ENCODE data around the gene ECSCR. TPM values are rescaled to one million over a fixed set of nuclear protein-coding genes. Genes with fewer than 3 reads are reported as not detected.
"Not testable (repeated sequence)": the region's sequence is repeated elsewhere in the genome, so short reads cannot be mapped to it uniquely, and the experiment has no call there.

ECSCR gene
- polyA plus RNA-seq, 1 donor from 2014 or later, result not detected

DNA sequence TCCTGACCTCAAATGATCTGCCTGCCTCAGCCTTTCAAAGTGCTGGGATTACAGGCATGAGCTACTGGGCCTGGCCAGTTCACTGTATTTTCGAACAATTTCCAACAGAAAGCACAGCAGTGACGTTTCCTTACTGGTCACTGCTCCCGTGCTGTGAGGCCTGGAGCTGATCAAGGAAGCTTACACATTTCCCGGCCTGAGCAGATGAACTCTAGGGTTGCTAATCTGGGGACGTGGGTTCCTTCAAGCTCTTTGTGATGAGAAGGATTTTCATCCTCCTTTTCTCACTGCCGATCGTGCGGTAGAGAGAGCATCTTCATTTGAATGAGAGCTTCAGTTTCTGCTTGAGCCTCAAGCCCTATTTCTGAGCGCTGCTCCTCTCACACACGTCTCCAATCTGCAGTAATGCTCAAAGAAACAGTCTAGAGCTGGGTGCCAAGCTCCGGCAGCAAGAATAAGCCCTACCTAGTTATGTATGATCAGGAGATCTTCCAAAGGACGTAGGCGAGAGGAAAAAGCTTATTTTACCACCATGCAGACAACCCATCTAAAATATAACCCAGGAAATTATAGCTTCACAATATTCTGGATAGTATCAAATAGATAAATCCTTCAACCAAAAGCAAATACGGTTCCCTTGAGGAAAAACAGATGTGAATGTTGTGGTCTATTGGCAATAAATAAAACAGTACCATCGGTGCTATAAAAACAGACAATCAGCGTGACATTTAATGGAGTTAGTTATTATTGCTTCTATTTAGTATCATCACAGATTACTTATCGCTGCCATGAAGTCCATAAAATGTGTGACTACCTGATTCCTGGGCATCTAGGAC, 51.3 kb downstream of the ECSCR start:
- no peaks in the 10 kb centered on the region for H3K27me3 ChIP-seq (ENCODE audit: insufficient read depth, low read depth, low read length)
- no peaks in the 10 kb centered on the region for H3K9me3 ChIP-seq (ENCODE audit: low read length)
- TF ChIP-seq, protein P1, sequence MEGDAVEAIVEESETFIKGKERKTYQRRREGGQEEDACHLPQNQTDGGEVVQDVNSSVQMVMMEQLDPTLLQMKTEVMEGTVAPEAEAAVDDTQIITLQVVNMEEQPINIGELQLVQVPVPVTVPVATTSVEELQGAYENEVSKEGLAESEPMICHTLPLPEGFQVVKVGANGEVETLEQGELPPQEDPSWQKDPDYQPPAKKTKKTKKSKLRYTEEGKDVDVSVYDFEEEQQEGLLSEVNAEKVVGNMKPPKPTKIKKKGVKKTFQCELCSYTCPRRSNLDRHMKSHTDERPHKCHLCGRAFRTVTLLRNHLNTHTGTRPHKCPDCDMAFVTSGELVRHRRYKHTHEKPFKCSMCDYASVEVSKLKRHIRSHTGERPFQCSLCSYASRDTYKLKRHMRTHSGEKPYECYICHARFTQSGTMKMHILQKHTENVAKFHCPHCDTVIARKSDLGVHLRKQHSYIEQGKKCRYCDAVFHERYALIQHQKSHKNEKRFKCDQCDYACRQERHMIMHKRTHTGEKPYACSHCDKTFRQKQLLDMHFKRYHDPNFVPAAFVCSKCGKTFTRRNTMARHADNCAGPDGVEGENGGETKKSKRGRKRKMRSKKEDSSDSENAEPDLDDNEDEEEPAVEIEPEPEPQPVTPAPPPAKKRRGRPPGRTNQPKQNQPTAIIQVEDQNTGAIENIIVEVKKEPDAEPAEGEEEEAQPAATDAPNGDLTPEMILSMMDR (IDR thresholded peaks at IDR 0.05; ENCODE audit: poor library complexity, severe bottlenecking), result no peak
- H3F3A ChIP-seq (ENCODE audit: insufficient read depth, low read length, poor library complexity, severe bottlenecking), result no peaks in the 10 kb centered on the region
- H3K79me2 ChIP-seq (replicated peaks; ENCODE audit: insufficient read depth, low read length), result no peaks in the 10 kb centered on the region
- H3K36me3 ChIP-seq (ENCODE audit: insufficient read depth, low read length), result no peaks in the 10 kb centered on the region
- H3K27ac ChIP-seq (ENCODE audit: low read length), result no peak overlapping the region
- H3K4me2 ChIP-seq (ENCODE audit: low read length), result no peak overlapping the region
- H2AFZ ChIP-seq (ENCODE audit: low read depth, low read length), result no peak overlapping the region
- H3K9me2 ChIP-seq (ENCODE audit: insufficient read depth, low read length), result no peaks in the 10 kb centered on the region
- H3K9ac ChIP-seq (ENCODE audit: low read length), result no peak overlapping the region
- no peak overlapping the region for H3K4me3 ChIP-seq (ENCODE audit: low read length)
- no peaks in the 10 kb centered on the region for H4K20me1 ChIP-seq (ENCODE audit: insufficient read depth)

DNA sequence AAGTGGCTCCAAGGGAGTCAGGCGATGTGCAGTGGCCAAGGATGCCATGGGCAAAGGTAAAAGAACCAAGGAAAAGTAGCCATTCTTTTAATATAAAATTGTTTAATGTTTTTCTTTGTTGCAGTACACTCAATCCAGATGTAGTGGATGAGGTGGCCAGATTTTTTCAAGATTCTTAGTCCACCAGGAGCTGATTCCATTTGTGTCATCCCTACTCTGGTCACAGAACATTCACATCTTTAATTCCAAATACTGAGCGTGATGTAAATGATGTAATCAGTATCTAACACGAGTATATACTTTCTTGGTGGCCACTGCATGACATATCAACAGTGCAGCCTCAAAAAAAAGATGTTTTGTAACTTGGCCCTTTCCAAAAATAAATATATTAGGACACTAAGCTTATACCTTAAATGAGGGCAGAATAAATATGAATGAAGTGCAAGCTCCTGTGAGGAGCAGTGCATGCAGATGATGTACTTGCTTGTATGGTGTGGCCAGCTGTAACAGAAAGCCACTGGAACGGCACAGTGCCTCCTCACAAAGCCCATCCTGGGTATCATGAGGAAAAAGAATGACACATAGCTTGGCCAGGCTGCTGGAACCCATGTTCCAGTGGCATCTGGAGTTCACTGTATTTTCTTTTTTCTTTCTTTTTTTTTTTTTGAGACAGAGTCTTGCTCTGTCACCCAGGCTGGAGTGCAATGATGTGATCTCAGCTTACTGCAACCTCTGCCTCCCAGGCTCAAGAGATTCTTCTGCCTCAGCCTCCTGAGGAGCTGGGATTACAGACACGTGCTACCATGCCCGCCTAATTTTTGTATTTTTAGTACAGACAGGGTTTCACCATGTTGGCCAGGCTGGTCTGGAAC, 52.2 kb downstream of the ECSCR start:
- Histone ChIP-seq H3K9ac (ENCODE audit: low read length) (no peak overlapping the region), H3K27me3 (ENCODE audit: insufficient read depth, low read depth, low read length) (no peaks in the 10 kb centered on the region), H3K36me3 (ENCODE audit: insufficient read depth, low read length) (no peaks in the 10 kb centered on the region), H3K79me2 (replicated peaks; ENCODE audit: insufficient read depth, low read length) (no peaks in the 10 kb centered on the region), H4K20me1 (ENCODE audit: insufficient read depth) (no peaks in the 10 kb centered on the region), H3K4me2 (ENCODE audit: low read length) (no peak overlapping the region), H3K4me3 (ENCODE audit: low read length) (no peak overlapping the region), H3K9me3 (ENCODE audit: low read length) (no peaks in the 10 kb centered on the region), H3K27ac (ENCODE audit: low read length) (no peak overlapping the region), H3F3A (ENCODE audit: insufficient read depth, low read length, poor library complexity, severe bottlenecking) (no peaks in the 10 kb centered on the region), H2AFZ (ENCODE audit: low read depth, low read length) (no peak overlapping the region), H3K9me2 (ENCODE audit: insufficient read depth, low read length) (no peaks in the 10 kb centered on the region)
- no peak for TF ChIP-seq POLR2AphosphoS5 (IDR thresholded peaks at IDR 0.05)
- no peak for TF ChIP-seq TAF1 (IDR thresholded peaks at IDR 0.05; ENCODE audit: low read depth)
- TF ChIP-seq EZH2 (IDR thresholded peaks at IDR 0.05; ENCODE audit: borderline replicate concordance, insufficient read depth, low read length, poor library complexity, severe bottlenecking), result no peak
- TF ChIP-seq, protein P2, sequence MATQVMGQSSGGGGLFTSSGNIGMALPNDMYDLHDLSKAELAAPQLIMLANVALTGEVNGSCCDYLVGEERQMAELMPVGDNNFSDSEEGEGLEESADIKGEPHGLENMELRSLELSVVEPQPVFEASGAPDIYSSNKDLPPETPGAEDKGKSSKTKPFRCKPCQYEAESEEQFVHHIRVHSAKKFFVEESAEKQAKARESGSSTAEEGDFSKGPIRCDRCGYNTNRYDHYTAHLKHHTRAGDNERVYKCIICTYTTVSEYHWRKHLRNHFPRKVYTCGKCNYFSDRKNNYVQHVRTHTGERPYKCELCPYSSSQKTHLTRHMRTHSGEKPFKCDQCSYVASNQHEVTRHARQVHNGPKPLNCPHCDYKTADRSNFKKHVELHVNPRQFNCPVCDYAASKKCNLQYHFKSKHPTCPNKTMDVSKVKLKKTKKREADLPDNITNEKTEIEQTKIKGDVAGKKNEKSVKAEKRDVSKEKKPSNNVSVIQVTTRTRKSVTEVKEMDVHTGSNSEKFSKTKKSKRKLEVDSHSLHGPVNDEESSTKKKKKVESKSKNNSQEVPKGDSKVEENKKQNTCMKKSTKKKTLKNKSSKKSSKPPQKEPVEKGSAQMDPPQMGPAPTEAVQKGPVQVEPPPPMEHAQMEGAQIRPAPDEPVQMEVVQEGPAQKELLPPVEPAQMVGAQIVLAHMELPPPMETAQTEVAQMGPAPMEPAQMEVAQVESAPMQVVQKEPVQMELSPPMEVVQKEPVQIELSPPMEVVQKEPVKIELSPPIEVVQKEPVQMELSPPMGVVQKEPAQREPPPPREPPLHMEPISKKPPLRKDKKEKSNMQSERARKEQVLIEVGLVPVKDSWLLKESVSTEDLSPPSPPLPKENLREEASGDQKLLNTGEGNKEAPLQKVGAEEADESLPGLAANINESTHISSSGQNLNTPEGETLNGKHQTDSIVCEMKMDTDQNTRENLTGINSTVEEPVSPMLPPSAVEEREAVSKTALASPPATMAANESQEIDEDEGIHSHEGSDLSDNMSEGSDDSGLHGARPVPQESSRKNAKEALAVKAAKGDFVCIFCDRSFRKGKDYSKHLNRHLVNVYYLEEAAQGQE (IDR thresholded peaks at IDR 0.05; ENCODE audit: borderline replicate concordance), result no peak

DNA sequence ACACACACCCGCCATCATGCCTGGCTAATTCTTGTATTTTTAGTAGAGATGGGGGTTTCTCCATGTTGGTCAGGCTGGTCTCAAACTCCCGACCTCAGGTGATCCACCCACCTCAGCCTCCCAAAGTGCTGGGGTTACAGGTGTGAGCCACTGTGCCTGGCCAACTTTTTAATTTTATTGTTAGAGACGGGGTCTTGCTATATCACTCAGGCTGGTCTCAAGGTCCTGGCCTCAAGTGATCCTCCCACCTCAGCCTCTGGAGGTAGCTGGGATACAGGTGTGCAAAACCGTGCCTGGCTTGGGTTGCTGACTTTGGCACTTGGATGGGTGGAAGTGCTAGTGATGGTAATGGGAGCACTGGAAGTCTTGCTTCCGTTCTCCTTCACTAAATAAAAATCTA, 53.4 kb downstream of the ECSCR start:
- H3K4me2 ChIP-seq (ENCODE audit: low read length); H3K27me3 ChIP-seq (ENCODE audit: insufficient read depth, low read depth, low read length); H4K20me1 ChIP-seq (ENCODE audit: insufficient read depth); H3K27ac ChIP-seq (ENCODE audit: low read length); H3K36me3 ChIP-seq (ENCODE audit: insufficient read depth, low read length); H3K4me3 ChIP-seq (ENCODE audit: low read length); H3K79me2 ChIP-seq (replicated peaks; ENCODE audit: insufficient read depth, low read length); H3K9me2 ChIP-seq (ENCODE audit: insufficient read depth, low read length); H3K9me3 ChIP-seq (ENCODE audit: low read length); H3F3A ChIP-seq (ENCODE audit: insufficient read depth, low read length, poor library complexity, severe bottlenecking); H3K9ac ChIP-seq (ENCODE audit: low read length); H2AFZ ChIP-seq (ENCODE audit: low read depth, low read length): not testable (repeated sequence)

All from neural cell (in vitro differentiated cells).